GM20431 (cell line): ENCODE data around the gene C19orf38.
"Not testable (repeated sequence)": the region's sequence is repeated elsewhere in the genome, so short reads cannot be mapped to it uniquely, and the experiment has no call there.

Experiments used
- in situ Hi-C: fragments of 300-500 bp; cut with MseI, MboI; formaldehyde crosslinking; loops from one replicate; pipeline ENCODE4 v1.15.0; 2020; ENCODE audit warnings: low sequenced_read_pairs; ENCODE audit not compliant: unreplicated experiment

Gene C19orf38

GRCh38 chr19:10819124-10820060 is 28.8 kb upstream of the C19orf38 start:
- in situ Hi-C loops, result no loop called here

- in situ Hi-C loops, result no loop called here
These were observed 28.0 kb upstream of the C19orf38 start for GRCh38 chr19:10820173-10820572.

GRCh38 chr19:10823690-10824089 is 24.5 kb upstream of the C19orf38 start:
- in situ Hi-C loops, result no loop called here

GRCh38 chr19:10826231-10826630 is 22.0 kb upstream of the C19orf38 start:
- in situ Hi-C loops, result no loop called here

- in situ Hi-C loops, result no loop called here
These were observed 21.4 kb upstream of the C19orf38 start for GRCh38 chr19:10826846-10827245.

GRCh38 chr19:10828981-10829821 is 19.0 kb upstream of the C19orf38 start:
- in situ Hi-C loops, result no loop called here

- in situ Hi-C loops, result no loop called here
These were observed 18.2 kb upstream of the C19orf38 start for GRCh38 chr19:10829967-10830366.

GRCh38 chr19:10830370-10830769 is 17.8 kb upstream of the C19orf38 start:
- in situ Hi-C loops, result no loop called here

- in situ Hi-C loops, result no loop called here
These were observed 17.1 kb upstream of the C19orf38 start for GRCh38 chr19:10830931-10831779.

- in situ Hi-C loops, result no loop called here
These were observed 16.0 kb upstream of the C19orf38 start for GRCh38 chr19:10831987-10832938.

- in situ Hi-C loops, result no loop called here
These were observed 15.3 kb upstream of the C19orf38 start for GRCh38 chr19:10832939-10833296.

- in situ Hi-C loops, result no loop called here
These were observed 13.0 kb upstream of the C19orf38 start for GRCh38 chr19:10835089-10835753.

- in situ Hi-C loops, result no loop called here
These were observed 12.3 kb upstream of the C19orf38 start, which contains the start of gene TMED1 for GRCh38 chr19:10835754-10836478. Gene TMED1, minus strand, starts transcription at chr19:10836212. Its CDS starts 21 bp downstream, at chr19:10836191.

- in situ Hi-C loops, result no loop called here
These were observed 11.5 kb upstream of the C19orf38 start for GRCh38 chr19:10836479-10837330.

- in situ Hi-C loops, result not testable (repeated sequence)
These were observed 10.6 kb upstream of the C19orf38 start for GRCh38 chr19:10837649-10838048.

GRCh38 chr19:10838377-10838776 is 9.8 kb upstream of the C19orf38 start:
- in situ Hi-C loops, result no loop called here
